Measurements from ENCODE around the gene FBXO10. TPM values are rescaled to one million over a fixed set of nuclear protein-coding genes. Genes with fewer than 3 reads are reported as not detected.

The FBXO10 gene
- total and polyA plus RNA-seq, 10 of the 15 experiments (the other 5 are each of a cell fraction or from before 2014, with no cell fraction given): 1.6 to 17.2 (median 9.6) TPM

- TF ChIP-seq TCF3 (IDR thresholded peaks at IDR 0.05; ENCODE audit: borderline replicate concordance, insufficient read depth, low read depth, low read length) (0 out of 2 replicates have a peak, but pooled peaks have one; percentile 22), USF2 (IDR thresholded peaks at IDR 0.05; ENCODE audit: borderline replicate concordance, low read depth, low read length) (peak; percentile 60), PAX8 (IDR thresholded peaks at IDR 0.05) (no peak), NKRF (conservative IDR thresholded peaks at IDR 0.05) (peak; percentile 93), SMARCA5 (IDR thresholded peaks at IDR 0.05) (peak; percentile 45; the same call in 1 of the 2 replicates), NR2F1 (conservative IDR thresholded peaks at IDR 0.05) (no peak), RFX5 (IDR thresholded peaks at IDR 0.05; ENCODE audit: low read depth, low read length) (peak; percentile 78), MYB (IDR thresholded peaks at IDR 0.05; ENCODE audit: borderline replicate concordance, low read depth, low read length) (no peak), CHD4 (IDR thresholded peaks at IDR 0.05) (no peak), TCF12 (IDR thresholded peaks at IDR 0.05; ENCODE audit: low read depth, low read length) (peak; percentile 32; the same call in 1 of the 2 replicates), SMAD5 (IDR thresholded peaks at IDR 0.05; ENCODE audit: low read depth) (peak; percentile 90), ELK1 (IDR thresholded peaks at IDR 0.05; ENCODE audit: low read depth, low read length) (peak; percentile 71), CBX5 (IDR thresholded peaks at IDR 0.05; ENCODE audit: low read depth) (no peak), POLR2A (IDR thresholded peaks at IDR 0.05; ENCODE audit: low read depth, low read length) (peak; percentile 99), MXI1 (IDR thresholded peaks at IDR 0.05; ENCODE audit: low read depth, low read length) (peak; percentile 97), CHD1 (IDR thresholded peaks at IDR 0.05; ENCODE audit: low read depth, low read length) (no peak), MEF2B (IDR thresholded peaks at IDR 0.05; ENCODE audit: partially characterized antibody, poor library complexity, severe bottlenecking) (no peak), ASH2L (IDR thresholded peaks at IDR 0.05; ENCODE audit: borderline replicate concordance, low read depth) (peak; percentile 29; the same call in 1 of the 2 replicates), TAF1 (IDR thresholded peaks at IDR 0.05; ENCODE audit: borderline replicate concordance, low read depth, low read length) (peak; percentile 87; the same call in 1 of the 2 replicates), SP1 (IDR thresholded peaks at IDR 0.05; ENCODE audit: low read depth, low read length) (peak; percentile 92), RAD51 (IDR thresholded peaks at IDR 0.05) (peak; percentile 51; the same call in 1 of the 2 replicates), KDM1A (IDR thresholded peaks at IDR 0.05; ENCODE audit: borderline replicate concordance) (no peak), POU2F2 (IDR thresholded peaks at IDR 0.05; ENCODE audit: borderline replicate concordance, low read depth, low read length) (peak; percentile 20; the same call in 1 of the 3 replicates), ZBTB33 (IDR thresholded peaks at IDR 0.05) (no peak), RCOR1 (conservative IDR thresholded peaks at IDR 0.05; ENCODE audit: low read depth, low read length) (no peak), LARP7 (IDR thresholded peaks at IDR 0.05) (peak; percentile 60; the same call in 1 of the 2 replicates)
Observed at GRCh38 chr9:37485389-37486255, 90.6 kb downstream of the FBXO10 start, which contains the start of gene POLR1E (continued).
